ENCODE measurements around the gene STC2. TPM values are rescaled to one million over a fixed set of nuclear protein-coding genes. Genes with fewer than 3 reads are reported as not detected.

STC2 gene
- total RNA-seq, 5 donors from 2014 or later (not counting 1 experiment from before 2014, with no cell fraction given): 0.47 to 1.2 (median 1.1) TPM; not detected in 2

GRCh38 chr5:173303878-173304590 is 24.2 kb downstream of the STC2 start:
- Histone ChIP-seq H3K9me3 (no peaks in the 10 kb centered on the region), H3K27ac (ENCODE audit: low read length) (no peak overlapping the region), H3K4me1 (ENCODE audit: control insufficient read depth in 1 of 2, extremely low read depth in 1 of 2, insufficient read depth in 2 of 2, low read length in 2 of 2) (no peaks in the 10 kb centered on the region), H3K36me3 (ENCODE audit: control insufficient read depth in 2 of 2, extremely low read depth in 1 of 2, insufficient read depth in 1 of 2, low read length in 1 of 2) (no peaks in the 10 kb centered on the region), H3K27me3 (replicated peaks in 1 of 2; ENCODE audit: control insufficient read depth in 2 of 2, extremely low read depth in 1 of 2, insufficient read depth in 2 of 2, low read length in 1 of 2) (peaks cover 0 to 39% of the 10 kb centered on the region in 2 experiments), H3K4me3 (ENCODE audit: control insufficient read depth in 1 of 2, extremely low read depth in 1 of 2, low read length in 1 of 2) (no peak overlapping the region)
- DNase-seq (no peak), ATAC-seq (replicated peaks in 1 of 4) (no peak)
- H3K4me1 Mint-ChIP-seq: no peaks in the 10 kb centered on the region
- no peak overlapping the region for H3K27ac Mint-ChIP-seq
- CTCF ChIA-PET: no interaction called here
- peaks cover 4 to 11% (median 10%) of the 10 kb centered on the region in 3 donors for H3K9me3 Mint-ChIP-seq
- H3K36me3 Mint-ChIP-seq: no peaks in the 10 kb centered on the region
- H3K27me3 Mint-ChIP-seq: peaks cover 24 to 49% of the 10 kb centered on the region in 2 donors
- 74% methylated on average over 12 of the region's 13 CpGs for WGBS (ENCODE audit: insufficient coverage)
- POLR2A ChIA-PET: no interaction called here
- H3K4me3 Mint-ChIP-seq: no peak overlapping the region

GRCh38 chr5:173302546-173303155 is 25.6 kb downstream of the STC2 start:
- H3K27me3 ChIP-seq (replicated peaks in 1 of 2; ENCODE audit: control insufficient read depth in 2 of 2, extremely low read depth in 1 of 2, insufficient read depth in 2 of 2, low read length in 1 of 2): peaks cover 0 to 44% of the 10 kb centered on the region in 2 experiments
- CTCF ChIA-PET: interaction anchor here in 1 of 2 donors (0.6 kb wide), 1 partner anchor 8 kb away, joined by 3 read pairs; no protein-coding TSS in a partner anchor
- Mint-ChIP-seq H3K27me3 (peaks cover 23 to 47% of the 10 kb centered on the region in 2 donors), H3K27ac (no peak overlapping the region), H3K9me3 (peaks cover under 1 to 2% (median 1%) of the 10 kb centered on the region in 3 donors), H3K4me1 (no peaks in the 10 kb centered on the region), H3K36me3 (no peaks in the 10 kb centered on the region), H3K4me3 (no peak overlapping the region)
- DNase-seq (no peak), ATAC-seq (replicated peaks in 1 of 4) (no peak)
- no peak overlapping the region for H3K4me3 ChIP-seq (ENCODE audit: control insufficient read depth in 1 of 2, extremely low read depth in 1 of 2, low read length in 1 of 2)
- no peaks in the 10 kb centered on the region for H3K9me3 ChIP-seq
- 60% methylated on average over 2 of the region's 6 CpGs for WGBS (ENCODE audit: insufficient coverage)
- H3K4me1 ChIP-seq (ENCODE audit: control insufficient read depth in 1 of 2, extremely low read depth in 1 of 2, insufficient read depth in 2 of 2, low read length in 2 of 2): no peaks in the 10 kb centered on the region
- no peaks in the 10 kb centered on the region for H3K36me3 ChIP-seq (ENCODE audit: control insufficient read depth in 2 of 2, extremely low read depth in 1 of 2, insufficient read depth in 1 of 2, low read length in 1 of 2)
- POLR2A ChIA-PET: interaction anchor here in 1 of 2 donors (0.6 kb wide), 1 partner anchor 350 kb away, joined by 6 read pairs; no protein-coding TSS in a partner anchor
- H3K27ac ChIP-seq (ENCODE audit: low read length): no peak overlapping the region

GRCh38 chr5:173301695-173302545 is 26.3 kb downstream of the STC2 start:
- Histone ChIP-seq H3K27ac (ENCODE audit: low read length) (no peak overlapping the region), H3K9me3 (no peaks in the 10 kb centered on the region), H3K4me3 (ENCODE audit: control insufficient read depth in 1 of 2, extremely low read depth in 1 of 2, low read length in 1 of 2) (no peak overlapping the region), H3K36me3 (ENCODE audit: control insufficient read depth in 2 of 2, extremely low read depth in 1 of 2, insufficient read depth in 1 of 2, low read length in 1 of 2) (no peaks in the 10 kb centered on the region), H3K27me3 (replicated peaks in 1 of 2; ENCODE audit: control insufficient read depth in 2 of 2, extremely low read depth in 1 of 2, insufficient read depth in 2 of 2, low read length in 1 of 2) (peaks cover 0 to 48% of the 10 kb centered on the region in 2 experiments), H3K4me1 (ENCODE audit: control insufficient read depth in 1 of 2, extremely low read depth in 1 of 2, insufficient read depth in 2 of 2, low read length in 2 of 2) (no peaks in the 10 kb centered on the region)
- no peaks in the 10 kb centered on the region for H3K36me3 Mint-ChIP-seq
- no peaks in the 10 kb centered on the region for H3K9me3 Mint-ChIP-seq
- peaks cover 22 to 47% of the 10 kb centered on the region in 2 donors for H3K27me3 Mint-ChIP-seq
- no peak for DNase-seq
- H3K4me1 Mint-ChIP-seq: no peaks in the 10 kb centered on the region
- no peak for ATAC-seq (replicated peaks in 1 of 4)
- POLR2A ChIA-PET: no interaction called here
- no peak overlapping the region for H3K27ac Mint-ChIP-seq
- no peak overlapping the region for H3K4me3 Mint-ChIP-seq
- CTCF ChIA-PET: no interaction called here
- WGBS (ENCODE audit: insufficient coverage): 59% methylated on average over 12 of the region's 17 CpGs

- Mint-ChIP-seq H3K4me3 (no peak overlapping the region), H3K36me3 (no peaks in the 10 kb centered on the region), H3K27ac (no peak overlapping the region), H3K9me3 (no peaks in the 10 kb centered on the region), H3K27me3 (peaks cover 14 to 43% of the 10 kb centered on the region in 2 donors), H3K4me1 (no peaks in the 10 kb centered on the region)
- Histone ChIP-seq H3K27ac (ENCODE audit: low read length) (no peak overlapping the region), H3K4me1 (ENCODE audit: control insufficient read depth in 1 of 2, extremely low read depth in 1 of 2, insufficient read depth in 2 of 2, low read length in 2 of 2) (no peaks in the 10 kb centered on the region), H3K9me3 (no peaks in the 10 kb centered on the region), H3K4me3 (ENCODE audit: control insufficient read depth in 1 of 2, extremely low read depth in 1 of 2, low read length in 1 of 2) (no peak overlapping the region), H3K27me3 (replicated peaks in 1 of 2; ENCODE audit: control insufficient read depth in 2 of 2, extremely low read depth in 1 of 2, insufficient read depth in 2 of 2, low read length in 1 of 2) (peaks cover 0 to 53% of the 10 kb centered on the region in 2 experiments), H3K36me3 (ENCODE audit: control insufficient read depth in 2 of 2, extremely low read depth in 1 of 2, insufficient read depth in 1 of 2, low read length in 1 of 2) (no peaks in the 10 kb centered on the region)
- ATAC-seq (replicated peaks in 1 of 4) (no peak), DNase-seq (no peak)
- ChIA-PET POLR2A (no interaction called here), CTCF (no interaction called here)
- 85% methylated on average over 6 of the region's 6 CpGs for WGBS (ENCODE audit: insufficient coverage)
Measured at GRCh38 chr5:173300389-173301047, 27.7 kb downstream of the STC2 start.

- Mint-ChIP-seq H3K4me1 (peaks cover 0 to 2% (median under 1%) of the 10 kb centered on the region in 3 donors), H3K4me3 (no peak overlapping the region), H3K27ac (no peak overlapping the region), H3K36me3 (no peaks in the 10 kb centered on the region), H3K27me3 (peaks cover 13 to 44% of the 10 kb centered on the region in 2 donors), H3K9me3 (no peaks in the 10 kb centered on the region)
- Histone ChIP-seq H3K4me3 (ENCODE audit: control insufficient read depth in 1 of 2, extremely low read depth in 1 of 2, low read length in 1 of 2) (no peak overlapping the region), H3K9me3 (no peaks in the 10 kb centered on the region), H3K27ac (ENCODE audit: low read length) (no peak overlapping the region), H3K36me3 (ENCODE audit: control insufficient read depth in 2 of 2, extremely low read depth in 1 of 2, insufficient read depth in 1 of 2, low read length in 1 of 2) (no peaks in the 10 kb centered on the region), H3K27me3 (replicated peaks in 1 of 2; ENCODE audit: control insufficient read depth in 2 of 2, extremely low read depth in 1 of 2, insufficient read depth in 2 of 2, low read length in 1 of 2) (peaks cover 0 to 56% of the 10 kb centered on the region in 2 experiments), H3K4me1 (ENCODE audit: control insufficient read depth in 1 of 2, extremely low read depth in 1 of 2, insufficient read depth in 2 of 2, low read length in 2 of 2) (no peaks in the 10 kb centered on the region)
- no peak for DNase-seq
- WGBS (ENCODE audit: insufficient coverage): 90% methylated on average over 7 of the region's 7 CpGs
- ChIA-PET CTCF (no interaction called here), POLR2A (no interaction called here)
- ATAC-seq (replicated peaks in 1 of 4): no peak
Measured at GRCh38 chr5:173299820-173300219, 28.4 kb downstream of the STC2 start.

All from T-cell (primary cell).